GM18861 (cell line): ENCODE data around the gene OCRL.

Experiments
- ATAC-seq: cut with Tn5 transposase; IDR thresholded peaks from one replicate; pipeline ENCODE4 v1.9.1; 2021; ENCODE audit not compliant: unreplicated experiment

The OCRL gene

DNA sequence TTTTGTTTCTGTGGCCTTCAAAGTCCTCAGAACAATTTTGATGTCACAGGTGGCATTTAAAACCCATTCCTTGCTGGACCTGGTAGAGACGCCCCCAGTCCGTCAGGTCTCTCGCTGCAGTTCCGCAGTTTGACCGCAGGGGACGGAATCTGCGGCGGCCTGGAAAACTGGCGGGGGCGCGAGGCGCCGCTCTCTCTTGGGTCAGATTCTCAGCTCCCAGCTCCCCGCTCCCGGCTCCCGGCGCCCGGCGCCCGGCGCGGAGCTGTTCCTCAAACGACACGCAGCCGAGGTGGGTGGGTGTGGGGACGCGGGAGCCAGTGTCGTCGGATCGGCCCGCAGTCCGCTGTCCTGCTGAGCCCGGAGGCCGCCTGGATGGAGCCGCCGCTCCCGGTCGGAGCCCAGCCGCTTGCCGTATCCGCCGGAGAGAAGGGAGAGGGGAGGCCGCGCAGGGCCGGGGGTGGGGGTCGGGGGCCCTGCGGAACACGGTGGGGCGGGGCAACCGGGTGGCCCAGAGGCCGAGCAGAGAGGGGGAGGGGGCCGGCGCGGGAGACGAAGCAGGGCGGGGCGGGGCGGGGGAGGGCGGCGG is at the start of gene OCRL:
TSS of gene OCRL (plus strand) at position 192 of the 586 bp plus-strand sequence. CDS start at position 373, 181 bp downstream.
- ATAC-seq = peak; percentile 93

DNA sequence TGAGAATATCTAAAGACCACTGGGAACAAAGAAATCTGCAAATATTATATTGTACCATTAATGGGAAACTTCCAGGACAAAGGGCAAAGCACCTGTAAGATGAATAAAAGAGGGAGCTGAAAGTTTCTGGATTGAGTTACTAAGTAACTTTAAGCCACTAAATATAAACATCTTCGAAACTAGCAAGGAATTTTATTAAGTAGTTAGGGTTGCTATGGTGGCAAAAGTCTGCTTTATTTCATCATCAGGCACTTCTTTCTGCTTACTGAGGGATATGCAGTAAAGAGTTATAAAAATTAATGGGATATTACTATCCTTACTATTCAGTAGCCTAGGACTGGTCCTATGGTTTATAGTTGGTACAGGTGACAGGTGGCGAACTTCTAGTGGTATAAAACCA is 49.7 kb upstream of the OCRL start:
- ATAC-seq = no peak

DNA sequence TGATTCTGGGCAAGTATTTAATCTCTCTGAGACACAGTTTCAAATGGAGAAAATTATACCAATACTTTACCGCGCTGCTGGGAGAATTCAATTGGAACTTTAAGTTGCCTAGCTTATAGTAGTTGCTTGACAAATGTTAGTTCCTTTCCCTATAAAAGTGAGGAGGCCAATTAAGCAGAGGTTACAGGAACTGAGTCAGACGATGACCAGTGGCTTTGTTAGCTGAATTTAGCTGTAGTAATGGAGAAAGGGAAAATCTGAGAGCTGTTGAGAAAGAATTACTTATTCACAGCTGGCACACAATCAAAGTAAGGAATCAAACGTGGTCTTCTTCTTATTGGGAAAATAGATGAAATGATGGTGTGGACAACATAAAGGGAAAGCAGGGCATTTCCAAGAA is 46.4 kb upstream of the OCRL start:
- no peak for ATAC-seq

DNA sequence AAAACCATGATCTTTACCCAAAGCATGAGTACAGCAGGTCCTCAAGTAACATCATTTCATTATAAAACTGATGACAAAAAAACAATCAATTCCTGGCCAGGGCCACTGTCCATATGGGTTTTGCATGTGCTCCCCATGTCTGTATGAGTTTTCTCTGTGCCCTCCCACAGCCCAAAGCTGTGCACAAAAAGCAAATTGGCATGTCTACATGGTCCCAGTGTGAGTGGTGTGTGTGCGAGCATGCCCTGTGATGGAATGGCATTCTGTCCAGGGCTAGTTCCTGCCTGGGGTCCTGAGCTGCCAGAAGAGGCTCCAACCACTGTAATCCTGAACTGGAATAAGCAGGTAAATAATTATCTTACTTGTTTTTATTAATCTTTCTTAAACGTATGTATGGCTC is 45.2 kb upstream of the OCRL start:
- ATAC-seq = no peak

DNA sequence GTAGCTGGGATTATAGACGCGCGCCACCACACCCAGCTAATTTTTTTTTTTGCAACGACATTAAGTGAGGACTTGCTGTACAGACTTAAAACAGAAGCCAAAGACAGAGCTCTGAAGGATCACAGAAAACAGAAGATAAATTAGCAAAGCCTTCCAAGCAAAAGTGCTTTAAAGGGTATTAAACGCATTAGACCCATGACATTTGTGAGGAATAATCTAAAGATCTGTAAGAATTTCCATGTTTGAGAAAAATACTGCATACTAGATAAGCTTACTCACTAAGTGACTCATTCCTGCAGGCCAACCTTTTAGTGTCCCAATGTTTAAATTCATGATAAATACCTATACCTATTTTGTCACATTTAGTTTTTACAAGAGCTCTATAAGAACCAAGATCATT is 44.2 kb upstream of the OCRL start:
- ATAC-seq = no peak

DNA sequence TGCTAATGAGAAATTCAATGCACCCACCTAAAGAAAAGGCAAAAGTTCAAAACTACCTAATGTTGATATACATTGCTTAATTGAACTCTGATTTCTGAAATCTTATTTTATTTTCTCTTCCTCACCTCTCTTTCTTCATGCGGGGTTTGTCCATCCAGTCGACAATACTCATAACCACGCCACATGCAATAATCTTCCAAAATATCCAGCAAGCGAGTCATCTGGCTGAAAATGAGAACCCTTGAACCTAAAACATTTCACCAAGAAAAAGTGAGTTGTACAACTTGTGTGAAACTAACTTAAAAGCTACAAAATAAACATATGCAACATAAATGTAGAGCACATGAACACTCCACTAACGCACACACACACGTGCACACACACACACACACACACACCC is 43.4 kb upstream of the OCRL start:
- no peak for ATAC-seq

DNA sequence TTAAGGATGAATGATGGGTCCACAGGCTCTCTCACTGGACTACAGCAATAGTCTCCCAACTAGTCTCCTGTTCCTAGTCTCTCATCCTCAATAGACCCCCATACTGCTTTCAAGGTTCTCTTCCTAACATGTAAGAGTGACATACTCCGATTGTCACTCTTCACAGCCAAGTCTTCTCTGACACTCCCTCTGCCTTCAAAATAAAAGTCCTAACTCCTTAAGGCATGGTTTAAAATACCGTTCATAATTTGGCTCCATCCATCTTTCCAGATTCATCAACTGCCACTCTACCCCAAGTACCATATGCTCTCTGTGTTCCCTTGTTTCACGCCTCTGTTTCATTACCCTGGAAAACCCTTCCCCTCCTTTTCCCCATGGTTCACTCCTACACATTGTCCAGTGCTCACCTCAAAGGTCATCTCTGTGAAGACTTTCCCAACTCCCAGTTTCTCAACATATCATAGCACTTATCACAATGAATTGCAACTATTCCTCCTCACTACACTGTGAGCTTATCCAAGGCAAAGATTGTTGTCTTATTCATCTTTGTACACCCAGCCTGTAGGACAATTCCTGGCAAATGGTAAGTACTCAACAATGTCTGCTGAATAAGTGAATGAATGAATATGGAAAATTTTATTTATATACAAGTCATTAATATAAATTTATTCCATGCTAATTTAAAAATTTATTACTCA is 42.8 kb upstream of the OCRL start:
- ATAC-seq = no peak

DNA sequence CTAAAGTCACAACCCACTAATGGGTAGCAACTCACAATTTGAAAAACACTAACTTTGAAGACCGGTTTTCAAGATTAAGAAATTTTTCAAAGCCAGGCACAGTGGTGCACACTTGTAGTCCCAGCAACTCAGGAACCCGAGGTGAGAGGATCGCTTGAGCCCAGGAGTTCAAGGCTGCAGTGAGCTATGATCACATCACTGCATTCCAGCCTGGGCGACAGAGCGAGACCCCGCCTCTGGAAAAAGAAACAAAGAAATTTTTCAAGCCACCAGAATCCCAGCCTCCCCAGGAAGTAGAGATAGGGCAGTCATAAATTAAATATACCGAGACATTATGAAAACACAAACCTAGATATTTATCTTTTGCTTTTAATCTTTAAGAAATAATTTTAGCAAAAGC is 29.7 kb upstream of the OCRL start:
- no peak for ATAC-seq

DNA sequence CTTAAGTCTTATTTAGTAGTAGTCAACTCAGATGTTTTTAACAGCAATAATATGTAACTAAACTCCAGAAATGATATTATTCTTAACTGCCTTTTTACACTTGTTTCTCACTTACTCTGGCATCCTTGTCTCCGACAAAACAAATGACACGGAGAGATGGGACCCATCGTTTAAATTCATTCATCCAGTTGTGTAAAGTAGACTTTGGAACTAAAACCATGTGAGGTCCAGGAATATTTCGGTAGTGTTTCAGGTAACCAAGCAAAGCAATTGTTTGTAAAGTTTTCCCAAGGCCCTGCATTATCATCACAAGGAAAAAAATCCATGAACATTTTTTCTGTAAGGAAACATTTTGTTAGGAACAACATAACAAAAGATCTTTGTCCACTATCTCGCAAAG is 28.4 kb upstream of the OCRL start:
- no peak for ATAC-seq

DNA sequence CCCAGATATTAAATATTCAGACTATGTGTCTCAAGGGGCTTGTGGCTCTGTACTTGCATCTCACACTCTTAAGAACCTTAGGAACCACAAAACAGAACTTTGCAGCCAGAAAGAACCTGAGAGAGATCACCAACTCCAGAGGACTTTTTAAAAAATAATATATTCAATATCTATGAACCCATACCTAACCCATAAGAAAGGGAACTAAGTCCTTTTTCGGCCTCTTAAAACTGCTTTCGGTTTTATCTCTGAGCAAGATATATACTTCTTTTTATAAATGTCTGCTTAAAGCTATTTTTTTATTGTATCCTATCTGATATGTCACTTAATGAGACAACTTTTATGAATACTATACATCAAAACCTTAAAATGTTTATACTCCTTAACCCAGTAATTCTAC is 27.6 kb upstream of the OCRL start:
- no peak for ATAC-seq

DNA sequence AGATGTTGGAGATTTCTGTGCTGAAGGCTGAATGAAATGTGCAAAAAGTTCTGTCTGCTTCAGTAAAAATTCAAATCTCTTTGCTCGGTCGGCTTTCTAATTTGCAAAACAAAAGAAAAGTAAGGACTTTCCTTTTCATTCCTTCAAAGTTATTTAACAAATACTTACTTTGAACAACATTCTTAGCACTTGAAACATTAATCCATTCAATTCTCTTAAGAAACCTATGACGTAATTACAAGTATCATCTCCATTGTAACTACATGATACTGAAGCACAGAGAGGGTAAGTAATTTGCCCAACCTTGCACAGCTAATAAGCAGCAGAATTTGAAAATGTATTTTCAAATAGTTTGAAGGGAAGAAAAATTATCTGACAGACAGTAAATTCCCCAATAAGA is 23.7 kb upstream of the OCRL start:
- ATAC-seq = no peak

DNA sequence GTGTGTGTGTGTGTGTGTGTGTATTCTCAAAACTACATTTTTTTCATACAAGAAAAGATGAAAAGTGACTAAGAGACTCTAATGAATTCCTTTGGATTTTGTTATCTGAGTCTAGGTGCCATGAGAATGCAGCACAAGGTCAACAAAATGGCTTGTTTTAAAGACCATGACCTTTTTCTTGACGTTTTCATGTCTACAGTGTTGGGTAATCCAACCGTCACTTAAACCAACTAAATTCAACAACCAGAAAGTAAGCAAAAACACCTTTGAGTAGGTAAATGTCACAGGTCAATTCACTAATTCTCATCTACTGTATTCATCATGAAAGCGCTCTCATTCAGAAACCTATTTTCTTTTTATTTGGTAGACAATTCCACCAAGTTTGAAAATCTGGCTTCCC is 19.9 kb upstream of the OCRL start:
- ATAC-seq = no peak

DNA sequence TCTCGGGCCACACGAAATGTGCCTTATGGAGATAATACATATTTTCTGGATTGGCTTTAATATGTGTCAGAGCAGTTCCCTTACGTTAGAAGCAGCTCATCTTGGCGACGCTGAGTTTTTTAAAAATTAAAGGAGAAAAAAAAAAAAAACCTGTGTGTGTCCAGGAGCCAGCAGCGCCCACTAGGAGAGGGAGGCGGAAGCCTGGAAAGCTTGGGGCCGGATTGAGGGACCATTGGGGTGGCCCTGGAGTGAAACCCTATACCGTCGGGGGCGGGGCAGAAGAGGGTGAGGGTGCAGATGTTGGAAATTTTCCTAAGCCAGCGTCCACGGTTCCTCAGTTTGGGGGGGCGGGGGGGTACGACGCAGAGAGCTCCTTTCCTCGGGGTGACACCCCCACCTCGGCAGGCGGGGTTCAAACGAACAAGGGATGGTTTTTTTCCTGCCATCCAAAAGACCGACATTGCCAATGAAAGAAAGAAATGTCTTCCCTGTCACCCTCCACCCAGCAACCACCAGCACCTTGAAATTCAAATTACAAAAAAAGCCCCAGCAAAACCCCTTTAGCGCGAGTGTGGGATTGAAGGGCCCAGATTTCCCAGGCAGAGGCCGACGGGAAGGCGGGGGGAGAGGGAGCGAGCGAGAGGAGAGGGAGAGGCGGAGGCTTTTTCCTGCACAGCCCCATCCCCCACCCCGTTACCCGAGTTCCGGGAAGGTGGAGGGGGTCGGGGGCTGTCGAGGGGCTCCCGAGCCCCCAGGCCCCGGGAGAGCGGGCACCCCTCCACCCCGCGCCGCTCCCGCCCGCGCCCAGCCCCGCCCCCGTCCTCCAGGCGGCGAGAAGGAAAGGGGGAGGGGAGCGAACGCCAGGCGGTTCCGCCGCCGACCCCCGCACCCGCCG is 17.6 kb upstream of the OCRL start:
- ATAC-seq = no peak

DNA sequence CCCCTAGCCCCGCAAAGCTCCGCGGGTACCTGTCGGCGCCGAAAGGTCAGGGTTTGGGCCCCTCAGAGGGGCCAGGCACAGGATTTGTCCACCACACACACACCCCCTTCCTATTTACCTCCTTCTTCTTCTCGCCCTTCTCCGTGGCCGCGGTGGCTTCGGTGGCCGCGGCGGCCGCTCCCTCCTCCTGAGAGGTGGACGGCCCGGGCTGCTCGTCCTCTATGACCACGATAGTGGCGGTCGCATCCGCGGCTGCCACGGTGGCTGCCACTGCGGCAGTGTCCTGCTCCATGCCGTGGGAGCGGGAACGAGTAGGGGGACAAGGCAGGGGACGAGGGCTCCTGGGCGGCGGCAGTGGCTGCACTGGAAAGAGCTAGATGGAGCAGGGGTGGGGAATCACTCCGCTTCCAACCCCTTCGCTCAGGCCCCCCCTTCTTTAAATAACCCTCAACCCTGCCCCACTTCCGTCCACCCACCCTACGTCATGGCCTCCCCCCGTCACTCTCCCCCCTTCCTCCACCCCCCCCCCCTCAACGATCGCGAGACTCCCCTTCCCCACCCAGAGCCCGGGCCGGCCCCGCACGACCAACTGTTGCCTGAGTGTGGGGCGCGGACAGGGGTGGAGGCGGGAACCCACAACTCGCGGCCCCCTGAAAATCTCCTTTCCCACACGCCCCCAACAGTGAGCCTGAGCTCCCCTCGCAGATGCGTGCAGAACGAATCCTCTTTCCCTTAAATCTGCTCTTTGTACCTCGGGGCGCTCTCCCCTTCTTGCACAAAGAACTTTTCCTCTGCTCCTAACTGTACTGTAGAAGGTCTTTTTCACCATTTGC is 16.8 kb upstream of the OCRL start, which contains the start of gene SMARCA1:
TSS of gene SMARCA1 (minus strand) at position 412 of the 833 bp plus-strand sequence. CDS start at position 292, 120 bp downstream.
- no peak for ATAC-seq

DNA sequence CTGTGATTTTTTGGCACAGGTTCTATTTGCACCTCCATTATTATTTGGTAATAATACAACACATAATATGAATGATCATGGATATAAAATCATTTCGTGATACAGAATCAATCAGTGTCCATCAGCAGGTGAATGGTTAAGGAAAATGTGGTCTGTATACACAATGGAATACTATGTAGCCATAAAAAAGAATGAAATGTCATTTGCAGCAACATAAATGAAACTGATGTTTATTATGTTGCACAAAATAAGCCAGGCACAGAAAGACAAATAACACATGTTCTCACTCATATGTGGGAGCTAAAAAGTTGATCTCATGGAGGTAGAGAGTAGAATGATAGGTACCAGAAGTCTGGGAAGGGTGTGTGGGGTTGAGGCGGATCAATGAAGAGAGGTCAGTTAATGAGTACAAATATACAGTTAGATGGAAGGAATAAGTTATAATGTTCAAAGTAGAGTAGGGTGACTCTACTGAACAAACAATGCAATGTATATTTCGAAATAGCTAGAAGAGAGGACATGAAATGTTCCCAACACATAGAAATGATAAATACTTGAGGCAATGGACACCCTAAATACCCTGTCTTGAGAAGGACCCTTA is 15.7 kb upstream of the OCRL start:
- ATAC-seq = no peak

DNA sequence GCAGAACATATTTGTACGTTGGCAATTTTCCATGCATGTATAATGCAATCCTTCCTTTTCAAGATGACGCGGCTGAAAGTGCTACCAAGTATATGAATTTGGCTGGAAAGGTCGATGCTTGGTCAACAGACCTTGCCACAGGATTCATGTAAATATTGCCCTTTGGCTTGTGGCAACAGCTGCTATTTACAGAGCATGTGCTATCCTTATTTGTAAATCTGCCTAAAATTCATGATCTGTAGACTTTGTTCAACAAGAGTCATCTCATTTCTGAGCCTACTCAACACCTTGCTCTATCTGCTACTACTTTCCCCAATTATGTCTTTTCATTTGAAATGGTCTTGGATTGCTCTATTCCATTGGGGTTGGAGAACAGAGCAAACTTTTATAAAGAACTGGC is 14.9 kb upstream of the OCRL start:
- no peak for ATAC-seq

DNA sequence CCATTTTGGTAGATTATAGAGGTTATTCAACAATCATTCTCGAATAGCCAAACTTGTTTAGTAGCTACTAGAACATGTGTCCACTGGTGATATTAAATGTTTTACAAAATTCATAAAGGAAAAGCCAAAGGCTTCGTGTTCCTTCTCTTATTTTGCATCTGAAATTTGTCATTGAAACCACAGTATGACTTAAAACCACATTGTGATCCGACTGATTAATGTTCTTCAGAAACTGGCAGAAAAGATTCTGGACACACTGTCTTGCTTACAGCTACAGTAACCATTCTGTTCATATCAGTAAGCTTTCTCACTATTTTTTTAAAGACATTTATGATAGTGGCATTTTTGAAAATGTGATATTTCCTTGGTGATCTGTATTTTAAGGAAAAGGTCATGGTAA is 14.2 kb upstream of the OCRL start:
- ATAC-seq = no peak

DNA sequence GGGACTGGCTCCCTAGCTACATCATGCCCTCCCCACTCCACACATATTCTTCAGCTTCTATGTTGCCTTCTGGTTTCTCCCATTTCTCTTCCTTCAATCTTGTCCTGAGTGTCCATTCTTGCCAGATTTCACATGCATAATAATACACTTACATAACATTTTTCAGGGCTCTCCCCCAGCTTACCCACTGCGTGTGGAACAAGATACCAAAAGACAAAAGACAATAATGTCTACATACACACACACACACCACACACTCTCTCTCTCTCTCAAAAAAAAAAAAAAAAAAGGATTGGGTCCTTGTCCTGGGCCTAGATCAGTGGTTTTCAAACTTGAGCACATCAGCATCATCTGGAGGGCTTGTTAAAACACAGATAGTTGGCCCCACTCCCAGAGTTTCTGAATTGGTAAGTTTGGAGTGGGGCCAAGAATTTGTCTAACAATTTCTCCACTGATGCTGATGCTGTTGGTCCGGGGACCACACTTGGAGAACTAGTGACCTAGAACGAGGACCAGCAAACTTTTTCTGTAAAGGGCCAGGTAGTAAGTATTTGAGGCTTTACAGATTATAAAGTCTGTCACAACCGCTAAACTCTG is 10.3 kb upstream of the OCRL start:
- ATAC-seq = no peak

DNA sequence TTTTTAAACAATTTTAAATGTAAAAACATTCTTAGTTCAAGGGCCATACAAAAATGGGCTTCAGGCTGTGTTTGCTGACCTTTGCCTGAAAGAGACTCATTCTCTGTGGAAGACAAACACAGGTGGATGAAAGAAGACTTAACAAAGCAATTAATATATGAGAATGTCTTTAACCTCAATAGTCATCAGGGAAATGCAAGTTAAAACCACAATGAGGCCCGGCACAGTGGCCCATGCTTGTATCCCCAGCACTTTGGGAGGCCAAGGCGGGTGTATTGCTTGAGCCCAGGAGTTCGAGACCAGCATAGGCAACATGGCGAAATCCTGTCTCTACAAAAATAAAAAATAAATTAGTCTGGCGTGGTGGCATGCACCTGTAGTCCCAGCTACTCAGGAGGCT is 9.6 kb upstream of the OCRL start:
- no peak for ATAC-seq

DNA sequence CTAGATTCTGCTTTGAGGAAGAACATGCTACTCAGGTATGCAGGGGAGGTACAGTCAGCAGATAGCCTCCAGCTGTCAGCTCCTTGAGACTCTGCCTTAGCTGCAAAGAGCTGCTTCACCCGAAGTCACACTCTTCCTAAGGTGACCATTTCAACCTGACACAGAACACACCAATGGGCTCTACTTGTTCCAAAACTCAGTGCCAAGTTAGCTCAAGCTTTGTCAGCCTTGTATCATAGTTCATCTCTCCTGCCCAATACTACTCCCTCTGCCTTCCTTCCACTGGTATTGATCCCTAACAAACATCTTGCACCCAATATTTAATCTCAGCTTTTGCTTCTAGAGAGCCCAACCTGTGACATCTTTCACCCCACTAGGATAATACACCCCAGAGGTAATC is 8.9 kb upstream of the OCRL start:
- no peak for ATAC-seq
